Activated B cell treated with CpG ODN at 0.5 μM for 24 hours (primary cell): ENCODE measurements around the gene SEMA3F. TPM values are rescaled to one million over a fixed set of nuclear protein-coding genes. Genes with fewer than 3 reads are reported as not detected.

Experiments
- ATAC-seq: fragments of 200-7000 bp; cut with Tn5 transposase; one replicate; pipeline ENCODE4 v1.10.0; 2021; ENCODE audit warnings: low read depth, mild to moderate bottlenecking, moderate library complexity
- CTCF ChIA-PET: fragments of 350-600 bp; sonication (Branson Sonifier 250); formaldehyde crosslinking; loops from one replicate; lab custom pipeline; 2021; ENCODE audit warnings: antibody characterized with exemption; lab: Charles Lee
- POLR2A ChIA-PET: fragments of 350-600 bp; sonication (Branson Sonifier 250); formaldehyde crosslinking; loops from one replicate; lab custom pipeline; 2021; ENCODE audit warnings: antibody characterized with exemption; lab: Charles Lee
- DNase-seq: peaks from one replicate; pipeline ENCODE4 v3.0.0; 2022
- H3K27ac Mint-ChIP-seq: one replicate; pipeline ENCODE4 v1.8.0; 2020; ENCODE audit warnings: mixed read lengths
- H3K27me3 Mint-ChIP-seq: one replicate; pipeline ENCODE4 v1.8.0; 2021; ENCODE audit warnings: mixed read lengths
- H3K36me3 Mint-ChIP-seq: one replicate; pipeline ENCODE4 v1.8.0; 2021; ENCODE audit warnings: low read depth, mixed read lengths
- H3K4me1 Mint-ChIP-seq: one replicate; pipeline ENCODE4 v1.8.0; 2021; ENCODE audit warnings: mixed read lengths
- H3K4me3 Mint-ChIP-seq: one replicate; pipeline ENCODE4 v1.8.0; 2020; ENCODE audit warnings: mild to moderate bottlenecking, mixed read lengths
- H3K9me3 Mint-ChIP-seq: one replicate; pipeline ENCODE4 v1.8.0; 2020; ENCODE audit warnings: mixed read lengths
- CTCF ChIP-seq: fragments of 200-600 bp; IDR thresholded peaks from one replicate; pipeline ENCODE4 v1.8.0; 2022; ENCODE audit warnings: antibody characterized with exemption, mild to moderate bottlenecking
- intact Hi-C: fragments of 100-400 bp; cut with micrococcal nuclease; formaldehyde crosslinking; loops from one replicate; pipeline ENCODE4 v1.15.1; 2024
- total RNA-seq: library from RNA; stranded (reverse); gene quantifications from 2 replicates; pipeline ENCODE4 v1.2.3, GENCODE V29; 2022

Gene SEMA3F
- total RNA-seq, 1 donor from 2014 or later = not detected

- Mint-ChIP-seq H3K4me3 (no peak overlapping the region), H3K4me1 (no peaks in the 10 kb centered on the region), H3K27me3 (no peaks in the 10 kb centered on the region), H3K27ac (no peak overlapping the region), H3K9me3 (no peaks in the 10 kb centered on the region), H3K36me3 (peaks cover 57% of the 10 kb centered on the region)
- intact Hi-C loops = no loop called here
- no peak for ATAC-seq
- DNase-seq = no peak
- no peak for TF ChIP-seq CTCF
- CTCF ChIA-PET = interaction anchor here (1.3 to 1.7 kb wide), 3 partner anchors 33 to 105 kb away, joined by 3 to 5 read pairs (median 4); no protein-coding TSS in a partner anchor
- POLR2A ChIA-PET = no interaction called here
Measured at GRCh38 chr3:50119786-50120185, 35.3 kb upstream of the SEMA3F start.

- H3K9me3 Mint-ChIP-seq = no peaks in the 10 kb centered on the region
- ATAC-seq (no peak), DNase-seq (no peak)
- H3K4me1 Mint-ChIP-seq = no peaks in the 10 kb centered on the region
- POLR2A ChIA-PET = no interaction called here
- TF ChIP-seq CTCF = no peak
- peaks cover 49% of the 10 kb centered on the region for H3K36me3 Mint-ChIP-seq
- no peak overlapping the region for H3K27ac Mint-ChIP-seq
- H3K27me3 Mint-ChIP-seq = no peaks in the 10 kb centered on the region
- CTCF ChIA-PET = interaction anchor here (0.6 to 1.7 kb wide), 5 partner anchors 32 to 106 kb away, joined by 3 to 5 read pairs (median 4); no protein-coding TSS in a partner anchor
- H3K4me3 Mint-ChIP-seq = no peak overlapping the region
- intact Hi-C loops = loop anchor here (1.0 kb wide), 4 partner anchors 34 to 153 kb away; no protein-coding TSS in a partner anchor
Measured at GRCh38 chr3:50120364-50121071, 34.6 kb upstream of the SEMA3F start.

GRCh38 chr3:50121072-50122032 lies 33.8 kb upstream of the SEMA3F start:
- no peaks in the 10 kb centered on the region for H3K4me1 Mint-ChIP-seq
- peak; percentile 88 for ATAC-seq
- H3K27me3 Mint-ChIP-seq = no peaks in the 10 kb centered on the region
- H3K4me3 Mint-ChIP-seq = no peak overlapping the region
- CTCF ChIA-PET = interaction anchor here (1.3 to 1.7 kb wide), 3 partner anchors 31 to 74 kb away, joined by 4 to 5 read pairs (median 4); no protein-coding TSS in a partner anchor
- TF ChIP-seq CTCF = peak; percentile 21
- H3K27ac Mint-ChIP-seq = no peak overlapping the region
- DNase-seq = peak; percentile 61
- intact Hi-C loops = loop anchor here (1.0 kb wide), 4 partner anchors 33 to 152 kb away; no protein-coding TSS in a partner anchor
- POLR2A ChIA-PET = no interaction called here
- no peaks in the 10 kb centered on the region for H3K9me3 Mint-ChIP-seq
- H3K36me3 Mint-ChIP-seq = peaks cover 41% of the 10 kb centered on the region

- intact Hi-C loops = no loop called here
- Mint-ChIP-seq H3K4me1 (no peaks in the 10 kb centered on the region), H3K9me3 (no peaks in the 10 kb centered on the region), H3K4me3 (no peak overlapping the region), H3K36me3 (peaks cover 34% of the 10 kb centered on the region), H3K27ac (no peak overlapping the region), H3K27me3 (no peaks in the 10 kb centered on the region)
- ATAC-seq (no peak), DNase-seq (no peak)
- no peak for TF ChIP-seq CTCF
- CTCF ChIA-PET = no interaction called here
- POLR2A ChIA-PET = no interaction called here
Measured at GRCh38 chr3:50122071-50122470, 33.1 kb upstream of the SEMA3F start.
